SK-N-SH treated with all-trans-retinoic acid at 6 μM for 48 hours (cell line): ENCODE data around the gene ABCD3.

Experiments used
- CSDC2 ChIP-seq: fragments of 250-450 bp; sonication (Bioruptor Pico); IDR thresholded peaks from 2 replicates; pipeline ENCODE4 v1.5.0; 2020; ENCODE audit warnings: mild to moderate bottlenecking, moderate library complexity
- GLIS3 ChIP-seq: fragments of 250-450 bp; sonication (Bioruptor Pico); IDR thresholded peaks from 2 replicates; pipeline ENCODE4 v1.5.0; 2020; ENCODE audit warnings: mild to moderate bottlenecking, moderate library complexity
- ISL1 ChIP-seq: fragments of 250-450 bp; sonication (Bioruptor Pico); IDR thresholded peaks from 2 replicates; pipeline ENCODE4 v2.1.2; 2022; ENCODE audit warnings: mild to moderate bottlenecking, moderate library complexity
- OSR1 ChIP-seq: fragments of 250-450 bp; sonication (Bioruptor Pico); IDR thresholded peaks from 2 replicates; pipeline ENCODE4 v1.8.0; 2022; ENCODE audit warnings: moderate library complexity, mild to moderate bottlenecking, inconsistent platforms
- RARB ChIP-seq: fragments of 250-450 bp; sonication (Bioruptor Pico); IDR thresholded peaks from 2 replicates; pipeline ENCODE4 v1.8.0; 2021; ENCODE audit warnings: mild to moderate bottlenecking, moderate library complexity
- TCF4 ChIP-seq: fragments of 250-450 bp; sonication (Bioruptor Pico); IDR thresholded peaks from 2 replicates; pipeline ENCODE4 v1.8.0; 2021; ENCODE audit warnings: mild to moderate bottlenecking, moderate library complexity, borderline replicate concordance
- ZFP30 ChIP-seq: fragments of 450-650 bp; formaldehyde crosslinking; IDR thresholded peaks from 2 replicates; pipeline ENCODE4 v1.5.0; 2022; ENCODE audit warnings: mild to moderate bottlenecking, moderate library complexity
- ZNF565 ChIP-seq: fragments of 450-650 bp; formaldehyde crosslinking; conservative IDR thresholded peaks from 2 replicates; pipeline ENCODE4 v1.5.0; 2020; ENCODE audit warnings: low read depth, mild to moderate bottlenecking, moderate library complexity
- ZNF70 ChIP-seq: fragments of 450-650 bp; formaldehyde crosslinking; IDR thresholded peaks from 2 replicates; pipeline ENCODE4 v1.5.0; 2020; ENCODE audit warnings: mild to moderate bottlenecking, moderate library complexity
- ZNF8 ChIP-seq: fragments of 450-650 bp; formaldehyde crosslinking; IDR thresholded peaks from 2 replicates; pipeline ENCODE4 v1.5.0; 2020; ENCODE audit warnings: mild to moderate bottlenecking, moderate library complexity
- TF ChIP-seq, protein P1 (sequence below): fragments of 250-450 bp; sonication (Bioruptor Pico); IDR thresholded peaks from 2 replicates; pipeline ENCODE4 v1.5.0; 2020; ENCODE audit warnings: mild to moderate bottlenecking, moderate library complexity

DNA sequence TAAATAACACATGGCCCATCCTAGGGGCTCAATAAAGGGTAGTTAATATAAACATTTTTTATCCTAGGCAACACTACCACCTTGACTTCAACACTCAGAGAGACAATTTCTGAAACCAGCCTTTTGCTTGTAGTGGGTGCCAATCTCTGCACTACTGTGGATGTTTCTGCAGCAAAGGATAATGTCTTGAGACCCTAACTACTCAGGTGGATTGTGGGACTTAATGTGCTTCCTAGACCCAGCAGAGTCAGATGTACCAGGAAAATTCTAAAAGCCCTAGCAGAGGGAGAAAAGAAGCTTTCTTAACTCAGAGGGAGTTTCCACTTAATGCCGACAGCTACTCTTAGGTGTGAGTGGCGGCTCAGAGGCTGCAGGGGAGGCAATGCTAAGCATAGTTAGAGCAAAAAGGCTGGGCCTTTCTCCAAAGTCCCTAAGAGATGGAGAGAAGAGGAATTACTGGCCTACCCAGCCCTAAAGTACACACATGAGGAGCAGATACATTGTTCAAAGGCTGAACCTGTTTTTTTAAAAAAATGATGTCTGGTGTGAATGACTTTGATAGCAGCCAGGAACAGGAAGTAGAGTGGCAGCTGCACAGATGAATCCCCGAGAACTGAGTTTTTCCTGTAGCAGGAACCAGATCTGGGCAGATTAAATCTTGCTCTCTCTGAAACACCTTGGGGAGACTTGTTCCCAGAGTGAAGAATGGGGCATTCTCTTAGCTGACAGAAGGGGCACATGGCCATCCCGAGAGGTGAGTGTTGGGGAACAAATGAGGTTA is 33.5 kb upstream of the ABCD3 start:
- no peak for TF ChIP-seq ISL1
- no peak for TF ChIP-seq ZNF70 (CRISPR knock-in tag)
- TF ChIP-seq OSR1, result no peak
- no peak for TF ChIP-seq ZNF565 (CRISPR knock-in tag)
- TF ChIP-seq, protein P1, sequence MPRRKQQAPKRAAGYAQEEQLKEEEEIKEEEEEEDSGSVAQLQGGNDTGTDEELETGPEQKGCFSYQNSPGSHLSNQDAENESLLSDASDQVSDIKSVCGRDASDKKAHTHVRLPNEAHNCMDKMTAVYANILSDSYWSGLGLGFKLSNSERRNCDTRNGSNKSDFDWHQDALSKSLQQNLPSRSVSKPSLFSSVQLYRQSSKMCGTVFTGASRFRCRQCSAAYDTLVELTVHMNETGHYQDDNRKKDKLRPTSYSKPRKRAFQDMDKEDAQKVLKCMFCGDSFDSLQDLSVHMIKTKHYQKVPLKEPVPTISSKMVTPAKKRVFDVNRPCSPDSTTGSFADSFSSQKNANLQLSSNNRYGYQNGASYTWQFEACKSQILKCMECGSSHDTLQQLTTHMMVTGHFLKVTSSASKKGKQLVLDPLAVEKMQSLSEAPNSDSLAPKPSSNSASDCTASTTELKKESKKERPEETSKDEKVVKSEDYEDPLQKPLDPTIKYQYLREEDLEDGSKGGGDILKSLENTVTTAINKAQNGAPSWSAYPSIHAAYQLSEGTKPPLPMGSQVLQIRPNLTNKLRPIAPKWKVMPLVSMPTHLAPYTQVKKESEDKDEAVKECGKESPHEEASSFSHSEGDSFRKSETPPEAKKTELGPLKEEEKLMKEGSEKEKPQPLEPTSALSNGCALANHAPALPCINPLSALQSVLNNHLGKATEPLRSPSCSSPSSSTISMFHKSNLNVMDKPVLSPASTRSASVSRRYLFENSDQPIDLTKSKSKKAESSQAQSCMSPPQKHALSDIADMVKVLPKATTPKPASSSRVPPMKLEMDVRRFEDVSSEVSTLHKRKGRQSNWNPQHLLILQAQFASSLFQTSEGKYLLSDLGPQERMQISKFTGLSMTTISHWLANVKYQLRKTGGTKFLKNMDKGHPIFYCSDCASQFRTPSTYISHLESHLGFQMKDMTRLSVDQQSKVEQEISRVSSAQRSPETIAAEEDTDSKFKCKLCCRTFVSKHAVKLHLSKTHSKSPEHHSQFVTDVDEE (CRISPR knock-in tag), result no peak
- no peak for TF ChIP-seq GLIS3
- no peak for TF ChIP-seq ZNF8
- no peak for TF ChIP-seq ZFP30 (CRISPR knock-in tag)
- no peak for TF ChIP-seq TCF4 (CRISPR knock-in tag)
- TF ChIP-seq CSDC2 (CRISPR knock-in tag), result no peak
- TF ChIP-seq RARB (CRISPR knock-in tag), result no peak
